HG03457 (cell line): ENCODE data around the gene FRZB.

Experiments used
- ATAC-seq: cut with Tn5 transposase; IDR thresholded peaks from one replicate; pipeline ENCODE4 v1.9.1; 2021; ENCODE audit warnings: moderate number of reproducible peaks; ENCODE audit not compliant: unreplicated experiment

FRZB gene

DNA sequence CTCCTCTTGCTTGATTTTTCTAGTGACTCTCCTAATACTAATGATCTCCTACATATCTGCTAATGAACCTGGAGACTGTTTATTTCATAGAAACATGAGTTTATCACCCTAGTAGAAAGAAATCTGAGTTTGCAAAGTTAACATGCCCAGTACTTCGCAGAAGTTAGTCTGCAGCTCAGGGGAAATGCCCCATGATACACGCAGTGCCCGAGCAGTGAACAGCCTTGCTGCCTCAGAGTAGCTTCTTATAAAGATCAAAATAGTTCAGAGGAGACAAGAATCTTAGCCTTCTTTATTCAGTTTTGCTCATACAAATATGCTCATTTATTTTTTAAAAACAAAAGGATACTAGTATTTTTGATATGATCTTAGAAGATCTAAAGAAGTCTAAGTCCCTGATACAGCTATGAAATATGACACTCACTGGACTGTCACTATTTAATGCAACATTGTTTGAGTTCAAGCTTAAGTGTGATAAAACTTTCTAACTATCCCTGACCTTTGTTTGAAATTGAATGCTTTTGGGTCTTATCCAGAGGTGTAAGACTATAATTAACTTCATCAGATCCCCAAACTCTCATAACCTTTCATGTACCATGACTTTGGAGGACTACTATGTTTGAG is 20.5 kb downstream of the FRZB start:
- ATAC-seq, result no peak

GRCh38 chr2:182836451-182836850 is 30.0 kb downstream of the FRZB start:
- no peak for ATAC-seq

DNA sequence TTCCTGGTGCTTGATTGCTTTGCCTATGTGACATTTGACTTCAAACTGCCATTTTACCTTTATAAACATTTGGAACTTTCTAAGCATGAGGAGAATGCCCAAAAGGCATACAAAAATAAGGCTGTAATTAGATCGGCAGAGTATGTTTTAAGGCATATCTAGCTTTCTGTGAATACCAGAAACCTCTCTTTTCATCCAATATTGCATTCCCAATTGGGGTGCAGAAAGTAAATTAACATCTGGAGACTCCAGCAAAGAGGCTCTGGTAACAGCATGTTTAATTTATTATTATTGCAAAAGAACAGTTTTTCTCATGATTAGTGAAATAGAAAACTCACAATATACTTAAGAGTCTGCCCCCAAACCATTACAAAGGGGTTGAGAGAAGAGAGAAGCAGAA is 32.1 kb downstream of the FRZB start:
- no peak for ATAC-seq

DNA sequence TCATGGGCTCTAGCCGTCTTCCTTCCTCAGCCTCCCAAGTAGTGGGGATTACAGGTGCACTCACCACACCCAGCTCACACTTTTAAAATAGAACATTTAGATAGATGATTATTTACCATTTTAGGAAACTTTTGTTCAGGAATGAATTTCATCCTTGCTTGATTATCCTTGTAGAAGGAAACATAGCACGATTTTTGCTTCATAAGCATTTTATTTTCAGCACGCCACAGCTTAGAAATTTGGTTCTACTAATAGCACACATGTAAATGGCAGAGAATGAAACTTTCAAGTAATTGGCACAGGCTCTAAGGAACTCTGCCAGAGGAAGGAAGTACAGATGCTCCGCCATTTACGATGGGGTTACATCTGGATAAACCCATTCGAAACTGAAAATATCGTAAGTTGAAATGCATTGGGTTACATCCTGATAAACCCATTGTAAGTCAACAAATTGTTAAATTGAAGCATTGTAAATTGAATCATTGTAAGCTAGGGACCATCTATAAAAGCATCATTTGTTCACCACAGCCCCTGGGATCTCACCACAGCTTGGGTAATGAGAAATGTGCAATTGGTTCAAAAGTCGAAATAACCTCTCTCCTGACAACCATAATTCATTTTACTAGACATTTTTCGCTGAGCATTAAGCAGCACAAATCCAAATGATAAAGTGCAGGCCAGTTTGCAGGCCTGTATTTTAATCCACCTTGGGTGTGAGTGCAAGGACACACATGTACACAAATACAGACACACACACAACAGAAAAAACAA is 33.2 kb downstream of the FRZB start:
- no peak for ATAC-seq

DNA sequence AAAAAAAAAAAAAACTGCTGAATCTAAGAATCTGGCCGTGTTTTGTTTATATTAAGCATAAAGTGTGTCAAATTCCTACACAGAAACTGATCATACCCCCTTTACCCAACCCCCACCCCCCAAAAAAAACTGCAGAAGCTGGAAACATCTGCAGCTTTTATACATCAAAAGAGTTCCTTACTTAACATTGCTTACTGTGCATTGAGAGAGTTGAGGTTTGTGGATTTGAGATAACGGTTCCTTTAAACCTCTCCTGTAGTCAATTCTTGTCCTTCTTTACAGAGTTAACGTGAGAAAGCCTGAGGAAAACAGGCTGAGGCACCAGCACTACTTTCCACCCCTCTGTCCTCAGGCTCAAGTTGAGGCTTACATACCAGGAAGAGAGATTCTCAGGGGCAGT is 34.5 kb downstream of the FRZB start:
- no peak for ATAC-seq

- ATAC-seq, result no peak
Observed at GRCh38 chr2:182831101-182831500, 35.3 kb downstream of the FRZB start.

- ATAC-seq, result no peak
Observed at GRCh38 chr2:182827182-182827879, 39.1 kb downstream of the FRZB start.

GRCh38 chr2:182826496-182826895 is 39.9 kb downstream of the FRZB start:
- no peak for ATAC-seq

DNA sequence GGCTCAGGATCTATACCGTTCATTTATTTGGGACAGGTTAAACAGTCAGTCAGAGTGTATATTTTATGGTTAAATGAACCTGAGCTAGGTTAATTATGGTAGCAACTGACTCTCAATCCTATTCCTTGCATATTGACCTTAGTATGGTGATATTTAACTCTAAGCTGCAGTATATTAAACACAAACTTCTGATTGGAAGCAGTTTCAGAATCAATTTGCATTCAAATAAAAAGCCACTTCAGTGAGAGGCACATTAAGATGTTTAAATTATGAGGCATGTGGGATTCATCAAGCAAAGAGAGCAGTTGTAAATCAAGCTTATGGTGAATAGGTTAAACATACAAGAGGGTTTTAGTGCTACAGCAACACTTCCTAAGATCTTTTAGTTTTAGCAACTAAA is 40.4 kb downstream of the FRZB start:
- ATAC-seq, result no peak

GRCh38 chr2:182824767-182825158 is 41.7 kb downstream of the FRZB start:
- no peak for ATAC-seq

GRCh38 chr2:182824056-182824766 is 42.2 kb downstream of the FRZB start:
- no peak for ATAC-seq

- ATAC-seq, result no peak
Observed at GRCh38 chr2:182822733-182823132, 43.7 kb downstream of the FRZB start.

DNA sequence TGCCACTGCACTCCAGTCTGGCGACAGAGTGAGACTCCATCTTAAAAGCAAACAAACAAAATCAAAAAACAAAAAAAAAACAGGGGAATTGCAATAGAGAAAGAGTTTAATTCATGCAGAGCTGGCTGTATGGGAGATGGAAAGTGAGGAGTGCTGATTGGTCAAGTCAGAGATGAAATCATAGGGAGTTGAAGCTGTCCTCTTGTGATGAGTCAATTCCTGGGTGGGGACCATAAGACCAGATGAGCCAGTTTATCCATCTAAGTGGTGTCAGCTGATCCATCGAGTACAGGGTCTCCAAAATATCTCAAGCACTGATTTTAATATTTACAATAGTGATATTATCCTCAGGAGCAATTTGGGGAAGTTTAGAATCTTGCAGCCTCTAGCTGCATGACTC is 45.3 kb downstream of the FRZB start:
- no peak for ATAC-seq

- no peak for ATAC-seq
Observed at GRCh38 chr2:182819412-182819811, 47.0 kb downstream of the FRZB start.

GRCh38 chr2:182818925-182819324 is 47.5 kb downstream of the FRZB start:
- no peak for ATAC-seq

DNA sequence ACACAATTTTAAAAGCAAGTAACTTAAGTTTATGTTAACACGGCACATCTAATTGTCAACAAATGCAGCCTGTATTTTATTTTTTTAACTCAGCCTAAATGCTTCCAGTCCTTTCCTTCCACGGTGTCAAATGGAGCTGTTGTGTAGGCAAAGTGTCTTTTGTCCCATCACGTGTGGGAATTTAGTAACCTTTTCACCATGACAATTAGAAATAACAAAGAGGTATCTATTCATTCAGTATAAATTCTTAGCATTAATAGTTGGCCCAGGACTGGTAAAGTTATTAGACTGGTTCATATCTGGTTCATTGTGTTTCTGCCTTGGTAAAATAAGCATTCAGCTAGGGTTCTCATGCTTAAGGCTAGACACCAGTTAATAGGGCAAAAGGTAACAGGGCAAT is 47.9 kb downstream of the FRZB start:
- ATAC-seq, result no peak

DNA sequence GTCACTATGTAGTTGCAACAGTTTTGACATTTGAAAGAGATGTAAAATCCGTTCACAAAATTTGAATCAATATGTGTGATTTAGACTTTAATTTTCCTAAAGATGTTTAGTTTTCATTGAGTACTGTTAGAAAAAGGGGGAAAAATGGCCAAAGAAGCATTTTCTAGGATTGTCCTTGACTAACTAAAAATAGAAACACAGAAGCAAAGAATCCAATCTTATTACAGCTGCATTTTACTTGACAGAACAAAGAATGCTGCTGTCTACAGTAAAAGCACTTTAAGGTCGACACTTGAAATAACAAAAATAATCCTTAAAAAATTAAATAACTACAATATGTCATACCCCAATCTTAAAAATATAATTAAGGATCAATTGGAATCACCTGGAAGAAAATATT is 48.9 kb downstream of the FRZB start:
- ATAC-seq, result no peak

DNA sequence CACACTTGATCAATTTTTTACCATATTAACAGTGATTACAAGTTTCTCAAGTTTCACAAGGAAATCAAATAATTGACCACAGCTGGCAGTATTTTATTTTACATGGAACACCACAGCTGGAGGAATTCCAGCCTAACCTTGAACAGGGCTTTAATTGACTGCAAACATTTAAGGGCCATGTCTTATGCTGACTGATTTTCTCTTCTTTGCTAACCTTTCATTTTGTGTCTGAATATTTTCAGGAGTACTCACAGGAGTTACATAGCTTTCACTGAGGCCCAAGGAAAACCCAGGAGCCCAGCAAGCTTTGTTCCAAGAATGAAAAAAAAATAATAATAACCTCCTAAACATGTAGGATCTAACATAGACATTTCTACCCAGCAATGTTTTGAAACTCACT is 49.6 kb downstream of the FRZB start:
- no peak for ATAC-seq

GRCh38 chr2:182814804-182815203 is 51.6 kb downstream of the FRZB start:
- no peak for ATAC-seq

DNA sequence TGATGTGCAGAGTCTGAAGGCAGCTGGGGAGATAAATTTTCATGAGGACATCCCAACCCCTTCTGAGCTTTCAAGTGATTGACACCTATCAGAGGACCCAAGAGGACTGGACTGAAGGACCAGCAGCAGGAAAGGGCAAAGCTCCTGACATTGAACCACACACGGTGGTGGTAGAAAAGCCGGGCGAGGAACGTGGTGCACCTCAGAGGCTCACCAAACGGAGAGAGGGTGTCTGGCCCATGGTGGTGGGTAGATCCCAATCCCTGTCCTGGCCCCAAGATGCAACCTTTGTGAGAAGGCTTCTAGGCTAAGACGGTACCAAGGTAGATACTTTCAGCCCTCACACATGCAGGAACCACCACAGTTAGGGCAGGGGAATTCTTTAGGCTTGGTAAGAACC is 52.1 kb downstream of the FRZB start:
- no peak for ATAC-seq

GRCh38 chr2:182810087-182810486 is 56.4 kb downstream of the FRZB start:
- no peak for ATAC-seq

DNA sequence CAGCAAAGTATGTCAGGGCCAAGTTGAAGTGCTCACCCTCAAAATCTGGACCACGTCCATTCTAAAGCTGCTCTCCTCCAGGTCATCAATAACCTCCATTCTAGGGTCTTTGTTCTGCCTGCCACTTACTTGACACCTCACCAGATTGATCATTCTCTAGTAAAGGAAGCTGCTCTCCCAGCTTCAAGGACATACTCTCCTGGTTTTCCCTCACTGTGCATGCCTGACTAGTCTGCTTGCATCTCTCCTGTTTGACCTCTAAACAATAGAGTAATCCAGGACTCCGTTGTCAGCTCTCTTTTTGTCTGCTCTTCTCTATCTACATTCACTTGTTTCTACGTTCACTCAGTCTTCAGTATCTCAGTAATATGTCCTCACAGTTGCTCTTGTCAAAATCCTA is 59.1 kb downstream of the FRZB start:
- no peak for ATAC-seq
